Progenitor cell of endocrine pancreas (in vitro differentiated cells): ENCODE results near the gene CATSPERD. TPM values are rescaled to one million over a fixed set of nuclear protein-coding genes. Genes with fewer than 3 reads are reported as not detected.
A peak's percentile ranks its signal among the peaks of the same experiment; 100 is the strongest.

ENCODE experiments used
- DNase-seq: peaks from one replicate; pipeline ENCODE4 v3.0.0; 2021; ENCODE audit warnings: low spot score; ENCODE audit not compliant: unreplicated experiment
- H3K27ac Mint-ChIP-seq: 2 replicates; pipeline ENCODE4 v1.8.0; 2021; ENCODE audit warnings: mild to moderate bottlenecking, moderate library complexity, mixed read lengths
- H3K27me3 Mint-ChIP-seq: 2 replicates; pipeline ENCODE4 v1.8.0; 2021; ENCODE audit warnings: mixed read lengths
- H3K36me3 Mint-ChIP-seq: 2 replicates; pipeline ENCODE4 v1.8.0; 2022; ENCODE audit warnings: mixed read lengths; ENCODE audit not compliant: insufficient read depth
- H3K4me1 Mint-ChIP-seq: 2 replicates; pipeline ENCODE4 v1.8.0; 2021; ENCODE audit warnings: low read depth, mixed read lengths
- H3K4me3 Mint-ChIP-seq: 2 replicates; pipeline ENCODE4 v1.8.0; 2021; ENCODE audit warnings: low read depth, mild to moderate bottlenecking, moderate library complexity, mixed read lengths
- H3K9me3 Mint-ChIP-seq: 2 replicates; pipeline ENCODE4 v1.8.0; 2021; ENCODE audit warnings: low read depth, mixed read lengths
- total RNA-seq: library from RNA; stranded (reverse); gene quantifications from 2 replicates; pipeline ENCODE4 v1.2.1, GENCODE V29; 2021
- TF ChIP-seq, protein P1 (sequence below): fragments of 200-600 bp; sonication (generic); IDR thresholded peaks from one replicate; pipeline ENCODE4 v1.5.0; 2021; ENCODE audit warnings: antibody characterized with exemption, mild to moderate bottlenecking; ENCODE audit not compliant: unreplicated experiment

Gene CATSPERD
- total RNA-seq, 1 donor from 2014 or later, result not detected

DNA sequence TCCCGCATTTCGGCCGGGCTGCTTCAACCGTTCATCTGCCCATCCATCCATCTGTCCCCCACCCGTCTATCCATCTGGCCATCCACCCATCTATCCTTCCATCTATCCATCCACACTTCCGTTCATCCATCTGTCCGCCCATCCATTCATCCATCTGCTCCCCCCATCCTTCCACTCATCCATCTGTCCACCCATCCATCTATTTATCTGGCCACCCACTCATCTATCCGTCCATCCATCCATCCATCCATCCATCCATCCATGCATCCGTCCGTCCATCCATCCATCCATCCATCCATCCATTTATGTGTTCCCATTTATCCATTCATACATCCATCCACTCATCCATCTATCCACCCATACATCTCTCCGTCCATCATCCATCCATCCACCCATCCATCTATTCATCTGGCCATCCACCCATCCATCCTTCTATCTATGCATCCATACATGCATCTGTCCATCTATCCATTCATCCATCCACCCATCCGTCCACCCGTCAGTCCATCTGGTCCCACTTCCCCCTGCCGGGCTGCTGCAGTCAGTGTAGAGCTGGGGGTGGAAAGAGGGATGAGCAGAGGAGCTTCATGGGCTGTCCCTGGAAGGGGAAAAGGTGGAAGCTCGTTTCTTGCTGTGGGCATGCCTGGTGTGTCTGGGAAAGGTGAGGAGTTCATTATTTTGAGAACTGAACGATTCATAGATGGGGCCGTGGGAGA, 38.9 kb upstream of the CATSPERD start:
- DNase-seq, result no peak
- Mint-ChIP-seq H3K4me3 (peak overlapping the region; percentile 98), H3K27ac (peak overlapping the region; percentile 64), H3K36me3 (no peaks in the 10 kb centered on the region), H3K27me3 (no peaks in the 10 kb centered on the region), H3K4me1 (peaks cover 22% of the 10 kb centered on the region), H3K9me3 (no peaks in the 10 kb centered on the region)
- TF ChIP-seq, protein P1, sequence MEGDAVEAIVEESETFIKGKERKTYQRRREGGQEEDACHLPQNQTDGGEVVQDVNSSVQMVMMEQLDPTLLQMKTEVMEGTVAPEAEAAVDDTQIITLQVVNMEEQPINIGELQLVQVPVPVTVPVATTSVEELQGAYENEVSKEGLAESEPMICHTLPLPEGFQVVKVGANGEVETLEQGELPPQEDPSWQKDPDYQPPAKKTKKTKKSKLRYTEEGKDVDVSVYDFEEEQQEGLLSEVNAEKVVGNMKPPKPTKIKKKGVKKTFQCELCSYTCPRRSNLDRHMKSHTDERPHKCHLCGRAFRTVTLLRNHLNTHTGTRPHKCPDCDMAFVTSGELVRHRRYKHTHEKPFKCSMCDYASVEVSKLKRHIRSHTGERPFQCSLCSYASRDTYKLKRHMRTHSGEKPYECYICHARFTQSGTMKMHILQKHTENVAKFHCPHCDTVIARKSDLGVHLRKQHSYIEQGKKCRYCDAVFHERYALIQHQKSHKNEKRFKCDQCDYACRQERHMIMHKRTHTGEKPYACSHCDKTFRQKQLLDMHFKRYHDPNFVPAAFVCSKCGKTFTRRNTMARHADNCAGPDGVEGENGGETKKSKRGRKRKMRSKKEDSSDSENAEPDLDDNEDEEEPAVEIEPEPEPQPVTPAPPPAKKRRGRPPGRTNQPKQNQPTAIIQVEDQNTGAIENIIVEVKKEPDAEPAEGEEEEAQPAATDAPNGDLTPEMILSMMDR, result no peak

DNA sequence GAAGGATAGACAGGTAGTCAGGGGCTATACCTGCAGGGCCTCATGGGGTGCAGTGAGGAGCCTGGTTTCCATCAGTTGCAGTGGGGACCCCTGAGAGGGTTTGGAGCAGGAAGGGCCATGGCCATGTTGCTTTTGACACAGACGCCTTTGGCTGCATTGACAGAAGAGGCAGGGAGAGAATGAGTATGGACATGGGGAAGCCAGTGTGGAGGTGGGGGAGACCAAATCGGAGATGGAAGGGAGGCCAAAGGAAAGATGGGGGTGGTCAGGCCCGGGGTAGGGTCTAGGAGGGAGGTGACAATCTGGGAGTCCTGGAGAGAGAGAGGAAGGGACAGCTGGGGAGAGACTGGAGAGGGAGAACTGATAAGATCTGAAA, 38.3 kb upstream of the CATSPERD start:
- Mint-ChIP-seq H3K4me1 (peaks cover 22% of the 10 kb centered on the region), H3K27ac (peak overlapping the region; percentile 64), H3K9me3 (no peaks in the 10 kb centered on the region), H3K36me3 (no peaks in the 10 kb centered on the region), H3K27me3 (no peaks in the 10 kb centered on the region), H3K4me3 (peak overlapping the region; percentile 98)
- DNase-seq, result no peak
- TF ChIP-seq, protein P1, result no peak

DNA sequence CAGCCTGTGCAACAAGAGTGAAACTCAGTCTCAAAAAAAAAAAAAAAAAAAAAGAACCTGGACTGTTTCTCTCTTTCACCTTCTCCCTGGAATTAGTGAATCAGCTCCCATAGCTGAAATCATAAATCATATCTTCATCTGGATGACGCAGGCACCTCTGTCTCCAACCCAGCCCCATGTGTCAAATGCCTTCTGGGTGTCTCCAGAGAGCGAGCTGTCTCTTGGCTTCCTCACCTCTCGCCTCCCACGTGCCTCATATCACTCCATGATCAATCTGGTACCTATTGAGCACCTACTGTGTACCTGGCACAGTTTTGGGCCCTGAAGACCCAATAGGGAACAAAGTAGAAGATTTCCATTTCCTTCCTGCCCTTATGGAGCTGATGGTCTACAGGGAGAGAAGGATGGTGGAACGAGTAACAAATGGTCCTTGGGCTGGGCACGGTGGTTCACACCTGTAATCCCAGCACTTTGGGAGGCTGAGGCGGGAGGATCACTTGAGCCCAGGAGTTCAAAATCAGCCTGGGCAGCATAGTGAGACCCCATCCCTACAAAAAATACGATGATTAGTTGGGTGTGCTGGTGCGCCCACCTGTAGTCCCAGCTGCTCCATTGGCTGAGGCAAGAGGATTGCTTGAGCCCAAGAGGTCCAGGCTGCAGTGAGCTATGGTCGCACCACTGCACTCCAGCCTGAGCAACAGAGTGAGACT, 37.1 kb upstream of the CATSPERD start:
- peak overlapping the region; percentile 37 for H3K4me3 Mint-ChIP-seq
- H3K27me3 Mint-ChIP-seq, result no peaks in the 10 kb centered on the region
- no peaks in the 10 kb centered on the region for H3K9me3 Mint-ChIP-seq
- no peak for DNase-seq
- no peak overlapping the region for H3K27ac Mint-ChIP-seq
- H3K4me1 Mint-ChIP-seq, result peaks cover 22% of the 10 kb centered on the region
- peaks cover 3% of the 10 kb centered on the region for H3K36me3 Mint-ChIP-seq
- TF ChIP-seq, protein P1, result no peak

DNA sequence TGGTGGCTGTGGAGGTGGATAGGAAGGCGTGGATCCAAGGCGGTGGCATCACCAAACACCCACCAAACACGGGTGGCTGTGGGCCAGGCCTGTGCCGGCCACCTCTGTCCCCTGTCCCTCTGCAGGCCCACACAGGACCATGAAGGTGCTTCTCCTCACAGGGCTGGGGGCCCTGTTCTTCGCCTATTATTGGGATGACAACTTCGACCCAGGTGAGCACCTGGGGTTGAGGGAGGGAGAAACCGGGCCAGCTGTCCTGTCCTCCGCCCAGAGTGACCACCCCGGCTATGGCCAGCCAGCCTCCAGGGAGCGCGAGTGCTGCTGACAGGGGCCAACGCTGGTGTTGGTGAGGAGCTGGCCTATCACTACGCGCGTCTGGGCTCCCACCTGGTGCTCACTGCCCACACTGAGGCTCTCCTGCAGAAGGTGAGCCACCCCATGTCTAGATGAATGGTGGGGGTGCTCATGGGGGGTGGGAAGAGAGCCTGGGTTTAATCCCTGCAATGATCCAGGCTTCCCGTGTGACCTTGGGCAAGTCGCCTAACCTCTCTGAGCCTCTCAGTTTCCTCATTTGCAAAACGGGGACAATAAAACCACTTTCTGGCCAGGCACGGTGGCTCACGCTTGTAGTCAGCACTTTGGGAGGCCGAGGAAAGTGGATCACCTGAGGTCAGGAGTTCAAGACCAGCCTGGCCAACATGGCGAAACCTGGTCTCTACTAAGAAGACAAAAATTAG, 35.6 kb upstream of the CATSPERD start:
- TF ChIP-seq, protein P1, result no peak
- DNase-seq, result no peak
- H3K9me3 Mint-ChIP-seq, result no peaks in the 10 kb centered on the region
- H3K27me3 Mint-ChIP-seq, result no peaks in the 10 kb centered on the region
- peaks cover 5% of the 10 kb centered on the region for H3K36me3 Mint-ChIP-seq
- H3K4me3 Mint-ChIP-seq, result no peak overlapping the region
- H3K4me1 Mint-ChIP-seq, result peaks cover 17% of the 10 kb centered on the region
- no peak overlapping the region for H3K27ac Mint-ChIP-seq

DNA sequence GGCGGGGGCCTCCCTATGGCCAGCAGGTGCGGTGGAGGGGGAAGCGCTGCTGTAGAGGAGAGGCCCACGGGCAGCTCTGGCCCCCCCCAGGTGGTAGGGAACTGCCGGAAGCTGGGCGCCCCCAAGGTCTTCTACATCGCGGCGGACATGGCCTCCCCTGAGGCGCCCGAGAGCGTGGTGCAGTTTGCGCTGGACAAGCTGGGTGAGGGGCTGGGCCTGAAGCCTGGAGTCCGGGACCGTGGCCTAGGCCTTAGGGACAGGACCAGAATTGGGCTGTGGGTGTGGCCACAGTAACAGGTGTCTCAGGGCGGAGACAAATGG, 34.2 kb upstream of the CATSPERD start:
- Mint-ChIP-seq H3K36me3 (peaks cover 5% of the 10 kb centered on the region), H3K4me3 (peak overlapping the region; percentile 70), H3K27me3 (no peaks in the 10 kb centered on the region), H3K9me3 (no peaks in the 10 kb centered on the region), H3K4me1 (peaks cover 20% of the 10 kb centered on the region), H3K27ac (peak overlapping the region; percentile 85)
- TF ChIP-seq, protein P1, result no peak
- DNase-seq, result no peak
